ENCODE results near the gene MMP12.
"Not testable (repeated sequence)": the region's sequence is repeated elsewhere in the genome, so short reads cannot be mapped to it uniquely, and the experiment has no call there.

MMP12 gene

DNA sequence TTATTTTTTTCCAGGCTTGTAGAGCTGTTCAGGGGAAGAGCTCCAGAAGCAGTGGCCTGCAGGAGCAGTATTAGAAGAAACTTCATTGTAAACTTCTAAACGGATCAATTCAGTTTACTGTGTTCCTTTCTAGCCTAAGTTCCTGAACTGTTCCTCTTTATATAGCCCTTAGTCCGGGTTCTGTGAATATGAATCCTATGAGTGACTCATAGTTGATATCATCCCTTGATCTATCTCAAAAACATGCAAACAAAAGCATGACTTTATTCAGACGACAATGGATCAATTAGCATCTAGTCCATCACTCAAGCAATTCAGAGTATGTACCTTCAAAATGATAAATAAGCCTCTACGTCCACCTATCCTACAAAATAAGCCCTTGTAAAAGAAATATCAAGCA is at the start of gene MMP12:
Gene MMP12, minus strand, starts transcription at position 131 of the 400 bp plus-strand sequence. Its CDS starts 45 bp downstream, at position 86.
- FAIRE-seq = no peak

DNA sequence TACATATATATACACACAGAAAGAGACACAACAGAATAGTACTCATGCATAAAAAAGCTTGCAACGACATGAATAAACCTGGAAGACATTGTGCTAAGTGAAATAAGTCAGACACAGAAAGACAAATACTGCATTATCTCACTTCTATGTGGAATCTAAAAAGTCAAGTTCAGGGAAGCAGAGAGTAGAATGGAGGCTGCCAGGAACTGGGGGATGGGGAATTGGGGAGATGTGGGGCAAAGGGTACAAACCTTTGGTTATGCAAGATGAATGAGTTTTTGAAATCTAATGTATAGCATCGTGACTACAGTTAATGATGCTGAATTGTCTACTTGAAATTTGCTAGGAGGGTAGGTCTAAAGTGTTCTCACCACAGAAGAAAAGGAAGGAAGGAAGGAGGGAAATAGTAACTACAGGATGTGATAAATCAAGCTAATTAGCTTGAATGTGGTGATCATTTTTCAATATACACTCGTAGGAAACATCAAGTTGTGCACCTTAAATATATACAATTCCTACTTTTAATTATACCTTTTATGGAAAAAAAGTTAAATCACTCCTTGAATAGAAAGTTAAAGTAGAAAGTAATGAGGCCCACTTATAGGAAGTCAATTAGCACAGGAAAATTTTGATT is 46.9 kb upstream of the MMP12 start:
- no peak for FAIRE-seq

DNA sequence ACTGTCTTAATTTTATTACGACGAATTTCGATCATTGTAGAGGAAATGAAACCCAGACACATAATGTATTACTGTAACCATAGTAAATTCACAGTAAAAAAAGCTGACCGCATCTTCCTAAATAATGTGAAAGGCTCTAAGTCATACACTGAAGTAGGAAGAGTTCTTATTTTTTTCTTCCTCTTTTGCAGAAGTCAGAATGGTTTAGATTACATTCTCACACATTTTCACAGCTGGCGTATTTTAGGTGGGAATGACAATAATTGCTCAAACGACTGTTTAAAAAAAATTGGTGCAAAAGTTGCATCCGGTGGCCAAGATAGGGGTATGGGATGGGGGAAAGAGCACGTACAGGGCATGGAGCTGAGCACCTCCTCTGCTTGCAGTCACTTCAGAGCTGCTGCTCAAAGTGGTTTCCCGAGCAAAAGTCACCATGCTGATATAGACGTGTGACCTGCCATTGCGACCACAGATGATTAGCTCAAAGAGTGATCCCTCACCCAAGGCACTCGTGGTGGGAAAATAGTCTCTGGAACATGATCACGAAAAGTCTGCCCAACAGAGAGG is 45.4 kb upstream of the MMP12 start:
- FAIRE-seq = no peak

DNA sequence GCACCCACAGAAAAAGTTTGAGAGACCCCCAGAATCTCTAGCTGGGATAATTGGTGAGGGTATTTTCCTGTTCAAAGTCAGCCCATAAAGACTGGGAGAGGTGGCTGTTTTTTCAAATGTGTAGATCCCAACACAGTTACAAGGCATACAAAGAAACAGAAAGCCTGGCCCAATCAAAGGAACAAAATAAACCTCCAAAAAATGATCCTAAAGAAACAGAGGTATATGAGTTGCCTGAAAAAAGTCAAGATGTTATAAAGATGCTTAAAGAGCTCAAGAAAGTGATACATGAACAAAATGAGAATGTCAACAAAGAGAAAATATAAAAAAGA is 40.2 kb upstream of the MMP12 start:
- no peak for FAIRE-seq

DNA sequence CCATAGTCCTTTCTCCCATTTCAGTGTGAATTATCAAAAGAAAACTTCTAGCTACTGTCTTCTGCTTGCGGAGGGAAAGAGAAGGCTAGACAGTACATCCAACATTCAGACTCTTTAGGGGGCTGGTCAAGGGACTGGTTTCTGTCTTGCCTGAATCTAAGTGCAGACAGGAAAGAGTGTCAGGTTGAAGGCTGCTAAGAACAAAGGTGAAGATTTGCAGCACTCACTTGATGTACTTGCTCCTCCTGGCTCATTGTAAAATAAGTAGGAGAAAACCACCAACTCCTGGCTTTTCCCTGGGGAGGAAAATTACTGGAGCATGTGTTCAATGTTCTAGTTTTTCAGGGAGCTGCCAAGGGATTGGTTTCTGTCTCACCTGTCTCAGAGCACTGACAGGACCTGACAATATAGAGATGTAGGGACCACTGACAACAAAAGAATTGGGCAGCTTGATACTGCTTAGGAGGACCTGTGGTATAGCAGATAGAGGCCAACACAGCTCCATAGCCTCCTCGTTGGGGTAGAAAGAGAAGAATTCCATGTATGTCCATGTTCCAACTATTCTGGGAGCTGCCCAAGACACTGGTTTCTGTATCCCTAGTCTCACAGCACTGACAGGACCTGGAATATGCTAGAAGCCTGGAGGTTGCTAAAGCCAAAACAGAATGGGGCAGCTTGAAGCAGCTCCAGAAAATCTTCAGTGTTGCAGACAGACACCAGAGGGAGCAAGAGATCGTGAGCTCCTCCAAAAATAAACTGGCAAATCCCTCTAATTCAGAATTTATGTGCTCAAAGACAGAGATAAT is 39.7 kb upstream of the MMP12 start:
- FAIRE-seq = peak; percentile 73

DNA sequence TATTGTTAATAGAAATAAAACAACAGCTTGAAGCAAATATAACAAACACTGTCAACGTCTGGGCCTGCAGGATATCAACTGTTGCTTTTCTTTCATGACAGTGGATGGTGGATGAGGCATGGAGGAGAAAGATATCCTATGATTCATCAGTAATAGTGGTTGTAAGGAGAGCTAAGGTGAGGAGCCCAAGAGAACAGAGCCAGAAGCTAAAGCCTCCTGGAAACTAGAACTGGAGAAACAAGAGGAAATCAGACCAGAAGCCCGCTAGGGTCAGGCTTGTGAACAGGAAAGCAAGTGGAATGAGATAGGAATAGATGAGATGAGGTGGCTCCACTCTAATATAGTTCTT is 37.7 kb upstream of the MMP12 start:
- no peak for FAIRE-seq

DNA sequence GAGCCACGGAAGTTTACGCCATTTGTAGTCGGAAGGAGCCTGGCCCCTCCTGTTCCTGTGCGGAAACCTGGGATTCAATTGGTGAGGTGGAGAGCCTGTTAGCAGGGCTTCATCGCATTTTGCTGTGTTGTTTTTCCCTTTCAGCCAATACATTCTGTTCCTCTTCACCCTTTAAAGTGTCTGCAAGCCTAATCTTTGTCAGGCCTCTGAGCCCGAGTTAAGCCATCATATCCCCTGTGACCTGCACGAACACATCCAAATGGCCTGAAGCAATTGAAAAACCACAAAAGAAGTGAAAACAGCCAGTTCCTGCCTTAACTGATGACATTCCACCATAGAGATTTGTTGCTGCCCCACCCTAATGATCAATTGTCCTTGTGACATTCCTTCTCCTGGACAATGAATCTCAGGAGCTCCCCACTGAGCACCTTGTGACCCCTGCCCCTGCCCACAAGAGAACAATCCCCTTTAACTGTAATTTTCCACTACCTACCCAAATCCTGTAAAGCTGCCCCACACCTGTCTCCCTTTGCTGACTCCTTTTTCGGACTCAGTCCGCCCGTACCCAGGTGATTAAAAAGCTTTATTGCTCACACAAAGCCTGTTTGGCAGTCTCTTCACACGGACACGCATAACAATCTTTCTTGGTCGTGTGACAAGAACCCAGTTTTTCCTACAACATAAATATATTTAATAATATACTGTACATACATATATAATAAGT is 37.1 kb upstream of the MMP12 start:
- no peak for FAIRE-seq

DNA sequence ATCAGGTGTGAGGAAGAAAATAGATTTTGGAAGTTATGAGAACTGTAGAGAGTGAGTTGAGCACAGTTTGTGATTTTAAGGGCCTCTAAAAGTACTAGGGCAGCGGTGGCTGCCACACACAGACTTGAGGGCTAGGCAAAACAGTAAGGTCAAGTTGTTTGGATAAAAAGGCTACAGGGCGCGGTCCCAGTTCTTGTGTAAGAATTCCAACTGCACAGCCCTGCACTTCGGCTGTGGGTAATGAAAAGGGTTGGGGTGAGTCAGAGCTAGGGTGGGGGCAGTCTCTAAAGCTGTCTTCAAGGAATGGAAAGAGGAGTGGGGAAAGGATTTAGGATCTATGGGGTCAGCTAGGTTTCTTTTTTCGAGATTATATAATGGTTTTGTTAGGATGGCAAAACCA is 31.1 kb upstream of the MMP12 start:
- not testable (repeated sequence) for FAIRE-seq

DNA sequence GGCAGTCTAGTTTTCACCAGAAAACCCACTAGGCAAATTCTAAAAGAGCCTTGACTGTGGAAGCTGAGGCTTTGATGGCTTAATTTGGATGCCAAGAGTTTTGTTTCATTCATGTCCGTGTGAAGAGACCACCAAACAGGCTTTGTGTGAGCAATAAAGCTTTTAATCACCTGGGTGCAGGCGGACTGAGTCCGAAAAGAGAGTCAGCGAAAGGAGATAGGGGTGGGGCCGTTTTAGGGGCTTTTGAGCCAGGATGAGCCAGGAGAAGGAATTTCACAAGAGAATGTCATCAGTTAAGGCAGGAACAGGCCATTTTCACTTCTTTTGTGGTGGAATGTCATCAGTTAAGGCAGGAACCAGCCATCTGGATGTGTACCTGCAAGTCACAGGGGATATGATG is 29.1 kb upstream of the MMP12 start:
- not testable (repeated sequence) for FAIRE-seq

DNA sequence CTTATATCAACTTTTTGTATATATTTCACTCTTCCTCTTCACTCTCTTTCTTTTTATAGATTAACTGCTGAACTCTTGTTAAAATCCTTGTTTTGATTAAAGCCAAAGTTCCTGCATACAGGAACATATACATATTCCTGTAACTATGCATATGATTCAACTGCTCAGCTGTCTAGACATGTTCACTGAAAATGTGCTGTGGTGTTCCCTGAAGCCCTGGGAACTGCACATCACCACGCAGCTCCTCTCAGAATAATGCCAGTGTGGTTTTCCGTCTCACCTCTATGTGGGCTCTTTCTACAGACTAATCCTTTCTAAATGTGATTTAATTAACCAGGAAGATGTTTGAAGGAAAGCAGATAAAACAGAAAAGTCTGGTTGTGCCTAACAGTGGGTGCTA is 25.6 kb upstream of the MMP12 start:
- FAIRE-seq = no peak

DNA sequence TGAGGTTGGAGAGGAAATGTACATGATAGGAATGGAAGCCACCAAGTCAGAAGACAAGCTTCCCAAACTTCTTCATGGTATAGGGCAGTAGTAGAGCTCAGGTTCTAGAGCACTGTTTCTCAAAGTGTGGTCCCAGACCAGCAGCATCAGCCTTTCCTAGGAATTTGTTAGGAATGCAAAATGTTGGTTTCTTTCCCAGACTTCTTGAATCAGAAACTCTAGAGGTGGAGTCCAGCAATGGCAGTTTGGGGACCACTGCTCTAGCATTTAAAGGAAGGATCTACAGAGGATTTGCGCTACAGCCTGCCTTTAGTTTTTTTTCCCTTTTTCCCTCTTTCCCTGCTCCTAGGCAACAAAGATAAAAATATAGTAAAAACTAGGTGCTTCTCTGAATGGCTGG is 17.0 kb upstream of the MMP12 start:
- no peak for FAIRE-seq

DNA sequence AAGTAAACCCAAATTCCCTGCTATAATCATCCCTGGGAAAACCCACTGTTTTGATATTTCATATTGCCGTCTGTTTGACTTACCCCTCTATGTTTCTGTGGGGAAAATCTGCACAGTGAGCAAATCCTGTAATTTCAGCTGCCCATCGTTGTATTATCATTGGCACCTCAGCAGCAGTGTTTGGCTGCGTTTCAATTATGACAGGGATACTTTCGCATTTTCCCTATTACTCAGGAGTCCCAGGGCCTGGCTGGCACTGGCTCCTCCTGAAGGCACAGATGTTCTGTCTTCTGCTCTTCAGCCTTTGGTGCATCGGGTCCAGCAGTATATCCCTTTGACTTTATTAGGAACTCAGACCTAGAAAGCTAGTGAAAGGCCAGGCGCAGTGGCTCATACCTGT is 12.2 kb upstream of the MMP12 start:
- no peak for FAIRE-seq

DNA sequence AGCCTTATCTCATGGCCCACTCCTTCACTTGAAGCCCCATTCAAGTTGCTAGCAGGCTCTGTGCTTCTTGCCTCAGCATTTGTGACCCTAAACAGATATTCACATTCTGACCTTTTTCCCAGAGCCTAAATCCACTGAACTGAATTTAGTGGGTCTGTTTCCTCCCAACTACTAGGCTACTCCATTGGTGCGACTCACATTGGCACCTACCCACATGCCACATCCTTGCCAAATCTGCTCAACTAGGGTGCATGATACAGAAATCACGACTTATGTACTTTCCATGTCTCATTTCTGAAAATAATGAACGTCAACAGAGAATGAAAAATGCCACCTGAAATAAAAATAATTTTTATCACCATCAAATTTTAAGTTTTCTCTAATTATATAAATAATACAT is 8.4 kb upstream of the MMP12 start:
- FAIRE-seq = no peak

DNA sequence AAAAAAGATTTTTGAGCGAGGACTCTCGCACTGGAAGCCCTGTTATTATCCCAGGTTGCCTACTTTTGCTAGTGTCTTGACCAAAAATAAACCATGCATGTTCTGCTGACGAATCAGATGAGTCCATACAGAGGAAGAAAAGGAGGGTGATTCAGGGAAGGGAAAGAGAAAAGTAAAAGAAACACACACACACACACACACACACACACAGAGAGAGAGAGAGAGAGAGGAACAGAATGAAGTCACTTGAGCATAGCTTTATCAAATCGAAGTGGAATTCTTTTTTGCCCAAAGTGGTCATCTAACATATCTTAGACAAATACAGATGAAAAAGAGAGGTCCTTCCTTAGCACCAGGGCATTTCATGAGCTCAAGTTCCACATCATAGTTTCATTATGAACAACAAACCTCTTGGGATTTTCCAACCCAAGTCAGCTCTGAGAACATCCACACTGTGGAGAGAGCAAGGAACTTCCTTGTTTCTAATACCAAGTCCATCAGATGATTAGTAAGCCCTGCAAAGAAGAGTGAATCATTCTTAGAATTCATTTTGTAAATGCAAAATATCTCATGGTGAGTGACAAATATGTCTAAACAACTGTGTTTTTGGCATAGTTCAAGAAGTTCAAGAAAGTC is 7.7 kb upstream of the MMP12 start:
- FAIRE-seq = no peak

DNA sequence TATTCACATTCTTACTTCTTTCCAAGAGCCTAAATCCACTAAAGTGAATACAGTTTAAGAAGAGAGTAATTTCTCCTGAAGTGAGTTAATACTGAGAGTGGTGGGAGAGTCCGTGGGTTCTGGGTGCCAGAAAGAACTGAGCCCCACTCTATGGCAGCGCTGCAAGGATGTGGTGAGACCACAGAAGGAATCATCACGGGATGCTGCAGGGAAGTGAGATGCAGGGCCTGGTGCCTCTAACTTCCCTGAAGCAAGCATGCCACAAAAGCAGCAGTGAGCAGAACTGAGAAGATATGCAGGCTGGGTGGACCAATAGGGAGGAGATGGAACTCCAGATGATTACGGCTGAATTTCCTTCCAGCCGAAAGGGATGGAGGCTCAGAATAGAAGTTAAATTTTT is 5.0 kb upstream of the MMP12 start:
- FAIRE-seq = no peak

DNA sequence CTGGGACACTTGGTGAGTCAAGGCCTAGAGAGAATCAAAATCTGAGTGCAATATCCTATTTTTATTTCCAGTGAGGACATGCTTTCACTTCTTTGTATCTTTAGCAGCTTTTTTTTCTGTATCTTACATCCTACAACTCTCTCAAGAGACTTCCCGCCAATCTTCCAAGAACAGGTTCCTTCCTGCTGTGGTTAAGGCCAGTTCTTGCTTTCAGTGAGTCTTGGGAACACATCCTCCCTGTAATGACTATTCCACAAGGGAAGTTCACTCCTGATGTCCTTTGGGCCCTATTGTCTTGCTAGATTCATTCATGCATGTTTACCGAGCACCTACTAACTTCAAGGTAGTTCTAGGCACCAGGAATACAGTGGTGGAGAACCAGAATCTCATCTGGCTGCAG is 3.8 kb upstream of the MMP12 start:
- no peak for FAIRE-seq

DNA sequence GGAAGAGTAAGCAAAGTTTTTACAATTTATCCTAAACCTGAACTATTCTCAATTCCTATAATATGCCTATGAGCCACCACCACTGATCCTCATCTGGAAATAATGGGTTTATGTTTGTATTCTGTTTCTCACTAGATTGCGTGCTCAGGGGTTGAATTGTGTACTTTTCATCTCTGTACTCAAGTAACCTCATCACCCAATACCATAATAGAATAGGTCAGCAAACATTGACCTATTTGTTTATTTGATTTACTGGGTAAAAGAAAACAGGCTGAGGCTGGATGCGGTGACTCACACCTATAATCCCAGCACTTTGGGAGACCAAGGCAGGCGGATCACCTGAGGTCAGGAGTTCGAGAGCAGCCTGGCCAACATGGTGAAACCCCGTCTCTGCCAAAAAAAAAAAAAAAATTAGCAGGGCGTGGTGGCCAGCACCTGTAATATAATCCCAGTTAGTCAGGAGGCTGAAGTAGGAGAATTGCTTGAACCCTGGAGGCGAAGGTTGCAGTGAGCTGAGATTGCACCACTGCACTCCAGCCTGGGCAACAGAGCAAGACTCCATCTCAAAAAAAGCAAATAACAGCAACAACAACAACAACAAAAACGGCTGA is 5.3 kb downstream of the MMP12 start:
- not testable (repeated sequence) for FAIRE-seq

DNA sequence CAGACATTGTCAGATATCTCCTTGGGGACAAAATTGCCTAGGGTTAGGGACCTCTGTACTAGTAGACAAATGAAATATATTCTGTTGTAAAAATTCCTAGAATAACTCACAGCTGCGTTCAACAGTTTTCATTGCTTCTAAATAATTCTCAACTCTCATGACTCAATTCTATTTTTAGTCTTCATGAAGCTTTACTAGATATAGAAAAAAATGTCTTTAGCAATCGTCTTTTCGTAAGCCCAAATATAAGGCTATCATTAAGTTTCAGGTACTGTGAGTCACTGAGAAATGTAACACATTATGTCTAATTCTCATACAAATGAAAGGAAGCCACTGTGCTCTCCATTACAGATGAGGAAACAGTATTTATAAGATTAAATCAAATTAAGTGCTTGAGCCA is 6.4 kb downstream of the MMP12 start:
- no peak for FAIRE-seq

DNA sequence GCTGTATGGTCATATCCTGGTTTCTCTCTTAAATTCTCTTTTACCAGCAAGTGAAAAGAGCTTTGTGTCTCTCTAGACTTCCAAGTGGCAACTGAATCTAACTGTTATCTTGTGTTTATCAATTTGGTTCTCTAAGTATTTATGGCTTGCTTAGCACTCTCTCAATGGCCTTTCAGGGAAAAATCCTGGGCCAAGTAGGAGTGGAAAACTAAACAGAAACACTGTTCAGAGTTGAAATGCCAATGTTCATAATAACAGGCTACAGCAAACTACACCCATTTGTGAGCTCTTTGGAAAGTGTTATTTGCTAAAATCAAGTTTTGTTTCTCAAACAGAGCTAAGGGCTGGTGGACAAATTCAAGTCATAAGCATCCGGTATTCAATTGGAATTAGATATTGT is 10.1 kb downstream of the MMP12 start:
- FAIRE-seq = no peak

DNA sequence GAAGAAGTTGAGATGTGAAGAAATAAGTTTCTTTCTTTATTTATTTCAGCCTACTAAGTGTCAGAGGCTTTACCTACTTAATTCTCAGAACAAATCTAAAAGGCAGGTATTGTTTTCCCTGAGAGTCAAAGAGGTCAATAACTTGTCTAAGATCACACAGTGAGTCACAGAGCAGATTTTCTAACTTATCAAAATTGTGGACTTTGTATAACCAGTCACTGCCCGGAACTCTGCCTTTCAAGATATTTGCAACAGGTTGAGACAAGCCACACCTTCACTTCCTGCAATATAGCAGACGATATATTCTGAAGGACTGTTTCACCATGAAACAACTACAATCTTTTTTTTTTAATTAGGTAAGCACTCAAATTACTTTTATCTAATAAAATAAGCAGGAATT is 20.8 kb downstream of the MMP12 start:
- no peak for FAIRE-seq

DNA sequence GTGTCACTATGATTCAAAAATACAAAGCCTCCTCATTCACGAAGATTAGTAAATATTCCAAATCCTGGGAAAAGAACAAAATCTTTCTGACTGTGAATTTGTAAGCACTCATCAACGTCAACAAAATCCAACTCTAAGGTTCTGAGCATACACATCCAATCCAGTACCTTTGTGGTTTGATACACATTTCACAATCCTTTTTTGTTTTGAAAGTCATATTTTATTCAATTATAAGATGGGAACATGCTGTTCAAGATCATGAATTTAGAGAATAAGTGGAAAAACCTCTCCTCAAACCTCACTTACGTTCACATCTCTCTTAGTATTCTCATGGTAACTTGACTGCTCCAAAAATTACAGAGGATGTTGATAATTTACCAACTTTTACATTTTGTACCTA is 21.7 kb downstream of the MMP12 start:
- no peak for FAIRE-seq

DNA sequence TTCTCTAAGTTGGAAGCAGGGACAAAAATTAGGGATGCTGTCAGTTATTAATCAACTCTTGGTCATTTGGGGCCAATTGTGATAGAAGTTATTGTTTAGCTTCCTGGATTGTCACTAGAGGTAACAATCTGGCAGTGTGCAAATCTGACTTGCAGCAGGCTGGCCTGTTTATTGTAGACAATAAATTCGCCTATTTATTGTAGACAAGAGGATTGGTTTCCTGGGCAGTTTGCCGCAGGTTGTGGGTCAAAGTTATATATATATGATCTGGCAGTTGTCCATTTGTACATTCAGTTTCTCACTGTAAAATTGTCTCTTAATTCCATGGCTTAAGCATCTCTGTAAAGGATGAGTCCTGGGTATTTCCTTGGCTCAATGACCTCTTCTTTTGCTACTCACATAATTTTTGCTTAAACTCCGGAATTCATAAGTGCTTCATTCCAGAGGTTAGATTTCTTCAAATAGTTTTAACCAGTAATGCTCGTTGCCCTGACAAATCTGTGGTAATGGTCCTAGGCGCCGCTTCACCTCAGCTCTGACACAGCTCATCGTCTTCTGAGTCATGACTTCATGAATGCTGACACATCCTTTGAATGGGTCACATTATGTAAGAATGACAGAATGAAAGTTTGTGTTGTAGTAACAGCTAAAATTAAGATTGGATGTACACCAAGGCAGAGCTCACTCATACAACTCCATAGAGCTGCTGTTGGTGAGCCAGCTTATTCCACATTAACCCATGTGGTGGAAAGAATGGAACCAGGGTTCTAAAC is 23.6 kb downstream of the MMP12 start:
- no peak for FAIRE-seq

Data from TTC549 (cell line).